AG10803 (cell line): ENCODE results near the gene KLK6.

Experiments used
- DNase-seq: peaks from one replicate; pipeline ENCODE4 v3.0.0; 2010; ENCODE audit warnings: low read depth
- H3K4me3 ChIP-seq: 2 replicates; pipeline ENCODE4 v1.5.1; 2011; ENCODE audit warnings: mild to moderate bottlenecking, low read length, control low read depth
- CTCF ChIP-seq: conservative IDR thresholded peaks from 2 replicates; pipeline ENCODE4 v1.5.1; 2011; ENCODE audit warnings: mild to moderate bottlenecking, low read length, control low read depth, inconsistent platforms

KLK6 gene

DNA sequence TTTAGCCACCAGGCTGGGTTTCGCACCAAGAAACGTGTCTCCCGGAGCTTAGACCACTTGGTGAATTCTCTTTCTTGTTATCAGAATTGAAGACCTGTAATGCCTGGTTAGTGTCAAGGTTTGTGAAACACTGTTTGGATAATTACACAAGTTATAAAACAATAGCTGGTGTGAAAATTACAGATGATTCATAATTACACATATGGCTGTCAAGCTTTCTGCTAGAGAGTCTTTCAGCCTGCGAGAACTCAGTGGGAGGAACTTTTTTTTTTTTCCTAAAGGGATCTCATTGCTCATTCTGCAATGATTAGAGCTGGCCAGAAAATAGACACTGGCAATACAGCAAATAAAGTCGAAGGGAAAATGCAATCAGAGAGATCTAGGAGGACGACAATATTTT is 44.8 kb downstream of the KLK6 start:
- no peak for TF ChIP-seq CTCF
- DNase-seq, result no peak
- no peak overlapping the region for H3K4me3 ChIP-seq

DNA sequence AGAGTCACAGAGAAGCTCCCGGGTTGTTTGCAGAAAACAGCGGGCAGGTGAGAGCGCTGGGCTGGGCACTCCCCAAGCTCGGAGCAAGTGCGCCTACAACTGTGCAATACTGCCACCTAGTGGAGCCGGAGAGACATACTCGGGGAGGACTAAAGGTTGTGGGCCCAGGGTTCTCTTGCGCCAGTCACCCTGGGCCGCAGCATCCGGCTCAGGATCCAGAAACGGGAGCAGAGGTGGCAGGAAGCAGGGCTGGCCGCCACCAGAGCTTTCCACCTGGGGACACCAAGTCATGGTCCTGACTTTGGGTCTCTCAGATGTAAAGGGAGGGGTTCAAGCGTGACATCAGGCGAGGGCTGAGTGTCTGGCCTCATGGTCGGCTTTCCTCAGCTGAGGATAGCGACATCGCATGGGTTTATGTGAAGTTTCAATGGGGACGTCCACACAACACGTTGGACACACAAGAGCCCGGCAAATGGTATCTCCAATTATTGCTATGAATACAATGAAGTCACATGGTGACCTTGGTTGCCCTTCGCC is 47.0 kb downstream of the KLK6 start:
- no peak overlapping the region for H3K4me3 ChIP-seq
- TF ChIP-seq CTCF, result peak; percentile 86
- peak; percentile 68 for DNase-seq

GRCh38 chr19:50921426-50922316 is 47.7 kb downstream of the KLK6 start:
- peak; percentile 36 for DNase-seq
- no peak overlapping the region for H3K4me3 ChIP-seq
- no peak for TF ChIP-seq CTCF

- no peak for TF ChIP-seq CTCF
- no peak overlapping the region for H3K4me3 ChIP-seq
- no peak for DNase-seq
Measured at GRCh38 chr19:50916069-50916468, 53.3 kb downstream of the KLK6 start.

DNA sequence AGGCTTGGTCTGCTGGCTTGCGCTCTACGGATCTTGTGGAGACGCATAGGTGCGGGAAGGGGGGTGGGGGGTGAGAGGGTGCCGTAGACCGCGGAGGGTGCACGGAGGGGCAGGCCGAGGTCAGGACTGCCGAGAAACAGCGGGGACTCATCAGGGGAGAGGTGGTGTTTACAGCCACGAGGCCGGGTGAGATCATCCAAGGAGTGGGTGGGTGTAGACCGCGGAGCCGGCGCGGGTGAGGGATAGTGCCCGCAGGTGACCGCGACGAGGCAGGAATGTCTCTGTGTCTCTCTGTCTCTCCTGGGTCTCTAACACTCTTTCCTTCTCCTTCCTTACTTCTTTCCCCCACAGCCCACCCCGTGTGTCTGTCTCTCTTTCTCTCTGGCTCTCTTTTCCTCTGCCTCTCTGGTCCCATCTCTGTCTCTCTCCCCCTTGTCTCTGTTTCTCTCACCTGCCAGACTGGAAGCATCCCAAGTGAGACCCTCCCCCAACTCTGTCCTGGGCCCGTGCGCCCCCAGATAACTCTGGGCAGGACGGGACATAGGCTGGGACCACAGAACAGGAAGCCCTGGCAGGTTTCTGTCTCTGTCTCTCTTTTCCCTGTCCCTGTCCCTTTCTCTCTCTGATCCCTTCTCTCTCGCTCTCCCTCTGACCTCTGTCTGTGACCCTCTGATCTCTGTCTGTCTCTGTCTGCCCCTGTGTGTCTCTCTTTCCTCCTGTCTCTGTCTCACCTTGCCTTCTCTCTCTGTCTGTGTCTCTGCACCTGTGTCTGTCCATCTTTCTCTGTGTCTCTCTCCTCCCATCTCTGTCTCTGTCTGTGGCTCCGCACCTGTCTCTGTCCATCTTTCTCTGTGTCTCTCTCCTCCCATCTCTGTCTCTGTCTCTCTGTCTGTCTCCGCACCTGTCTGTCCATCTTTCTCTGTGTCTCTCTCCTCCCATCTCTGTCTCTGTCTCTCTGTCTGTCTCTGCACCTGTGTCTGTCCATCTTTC is 56.4 kb downstream of the KLK6 start:
- TF ChIP-seq CTCF, result no peak
- DNase-seq, result no peak
- no peak overlapping the region for H3K4me3 ChIP-seq

- no peak for TF ChIP-seq CTCF
- no peak for DNase-seq
- no peak overlapping the region for H3K4me3 ChIP-seq
Measured at GRCh38 chr19:50912102-50912599, 57.2 kb downstream of the KLK6 start.
